ENCODE data around the gene MAP6D1.

MAP6D1 gene

DNA sequence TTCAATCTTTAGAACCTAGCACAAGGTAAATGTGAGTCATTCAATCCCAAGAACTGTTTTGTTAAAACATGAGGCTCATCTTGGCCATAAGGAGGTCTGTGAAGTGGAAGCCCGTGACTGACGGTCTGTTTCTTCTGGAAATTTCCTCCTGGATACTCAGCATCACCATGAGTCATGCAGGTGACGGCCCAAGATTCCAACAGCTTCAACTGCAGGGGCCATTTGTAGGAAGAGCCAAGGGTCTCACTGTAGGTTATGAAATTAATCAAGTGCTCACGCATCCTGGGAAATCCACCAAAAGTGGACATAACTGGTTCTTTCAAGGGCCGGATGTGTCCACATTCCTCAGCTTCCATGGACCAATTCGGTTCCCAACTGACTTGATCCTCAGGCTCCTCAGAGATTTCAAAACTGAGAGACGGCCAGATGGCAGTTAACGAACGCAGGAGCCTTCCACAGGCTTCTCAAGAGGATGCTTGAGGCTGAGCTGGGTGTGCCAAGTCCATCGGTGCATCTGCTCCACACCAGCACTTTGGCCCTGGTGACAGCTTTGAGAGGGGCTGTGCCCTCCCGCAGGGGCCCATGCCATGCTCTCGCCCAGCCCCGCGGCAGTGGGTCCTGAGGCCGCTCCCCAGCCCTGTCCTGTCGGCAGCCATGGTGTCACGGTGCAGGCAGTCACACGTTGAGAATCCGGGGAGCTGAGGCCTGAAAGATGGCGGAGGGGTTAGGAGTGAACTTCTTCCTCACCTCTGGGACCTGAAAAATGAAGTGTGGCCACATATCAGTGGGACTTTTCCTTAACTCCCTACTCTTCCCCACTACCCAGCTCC, 8.5 kb downstream of the MAP6D1 start:
- DNase-seq: no peak
- TF ChIP-seq POLR2A (IDR thresholded peaks at IDR 0.05; ENCODE audit: low read length): no peak
- TF ChIP-seq GATA1 (IDR thresholded peaks at IDR 0.05; ENCODE audit: low read depth, low read length): no peak

- TF ChIP-seq GATA1 (IDR thresholded peaks at IDR 0.05; ENCODE audit: low read depth, low read length): no peak
- TF ChIP-seq POLR2A (IDR thresholded peaks at IDR 0.05; ENCODE audit: low read length): no peak
- DNase-seq: no peak
These were observed 9.4 kb downstream of the MAP6D1 start for GRCh38 chr3:183815951-183816475.

- no peak for DNase-seq
- TF ChIP-seq GATA1 (IDR thresholded peaks at IDR 0.05; ENCODE audit: low read depth, low read length) (no peak), POLR2A (IDR thresholded peaks at IDR 0.05; ENCODE audit: low read length) (no peak)
These were observed 9.8 kb downstream of the MAP6D1 start for GRCh38 chr3:183815563-183815940.

DNA sequence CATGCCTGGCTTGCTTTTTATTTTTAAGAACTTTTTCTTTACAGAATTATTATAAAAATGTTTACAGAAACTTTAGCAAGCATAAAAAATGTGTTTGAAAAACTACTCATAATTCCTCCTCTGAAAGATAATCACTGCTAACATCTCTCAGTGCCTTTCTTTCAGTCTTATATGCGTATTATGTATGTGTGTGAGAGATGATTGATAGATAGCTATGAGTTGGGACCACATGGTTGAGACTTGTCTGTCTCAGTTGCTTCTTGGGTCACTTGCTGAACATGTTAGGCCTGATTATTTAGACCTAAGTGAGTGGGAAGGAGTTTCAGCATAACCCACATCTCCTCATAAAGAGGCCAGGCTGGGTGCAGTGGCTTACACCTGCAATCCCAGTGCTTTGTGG, 11.1 kb downstream of the MAP6D1 start:
- no peak for DNase-seq
- TF ChIP-seq POLR2A (IDR thresholded peaks at IDR 0.05; ENCODE audit: low read length): no peak

DNA sequence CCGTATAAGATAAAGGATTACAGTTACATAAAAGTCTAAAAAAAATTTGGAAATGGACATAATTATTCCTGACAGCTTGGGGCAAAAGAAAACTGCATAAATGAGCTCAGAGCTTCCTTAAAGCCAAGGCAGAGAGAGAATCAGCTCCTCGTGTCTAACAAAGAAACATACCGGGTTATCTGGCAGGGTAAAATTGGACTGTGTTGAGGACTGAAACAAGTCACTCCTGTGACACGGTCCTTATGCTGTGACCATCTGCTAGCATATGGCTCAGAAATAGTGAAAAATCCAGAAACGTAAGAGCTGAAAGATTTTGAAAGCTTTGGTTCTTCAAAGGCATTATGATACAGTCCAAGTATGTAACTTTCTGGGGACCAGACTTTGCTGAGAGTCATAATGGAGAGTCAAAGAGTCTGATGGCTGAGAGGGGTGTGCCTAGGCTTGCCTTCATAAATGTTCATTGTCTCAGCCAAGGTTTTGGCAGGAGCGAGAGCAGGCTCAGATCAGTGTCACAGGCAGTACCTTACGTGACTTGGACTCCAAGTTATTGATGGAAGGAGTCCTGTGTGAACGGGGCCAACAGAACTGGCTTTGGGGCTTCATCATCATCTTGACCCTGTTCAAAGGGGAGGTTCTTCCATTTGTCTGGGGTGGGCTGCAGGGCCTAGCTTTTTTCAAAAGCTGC, 12.5 kb downstream of the MAP6D1 start:
- no peak for DNase-seq
- TF ChIP-seq GATA1 (IDR thresholded peaks at IDR 0.05; ENCODE audit: low read depth, low read length) (no peak), POLR2A (IDR thresholded peaks at IDR 0.05; ENCODE audit: low read length) (no peak)

GRCh38 chr3:183811638-183812037, 13.7 kb downstream of the MAP6D1 start:
- no peak for DNase-seq
- TF ChIP-seq GATA1 (IDR thresholded peaks at IDR 0.05; ENCODE audit: low read depth, low read length) (no peak), POLR2A (IDR thresholded peaks at IDR 0.05; ENCODE audit: low read length) (no peak)

DNA sequence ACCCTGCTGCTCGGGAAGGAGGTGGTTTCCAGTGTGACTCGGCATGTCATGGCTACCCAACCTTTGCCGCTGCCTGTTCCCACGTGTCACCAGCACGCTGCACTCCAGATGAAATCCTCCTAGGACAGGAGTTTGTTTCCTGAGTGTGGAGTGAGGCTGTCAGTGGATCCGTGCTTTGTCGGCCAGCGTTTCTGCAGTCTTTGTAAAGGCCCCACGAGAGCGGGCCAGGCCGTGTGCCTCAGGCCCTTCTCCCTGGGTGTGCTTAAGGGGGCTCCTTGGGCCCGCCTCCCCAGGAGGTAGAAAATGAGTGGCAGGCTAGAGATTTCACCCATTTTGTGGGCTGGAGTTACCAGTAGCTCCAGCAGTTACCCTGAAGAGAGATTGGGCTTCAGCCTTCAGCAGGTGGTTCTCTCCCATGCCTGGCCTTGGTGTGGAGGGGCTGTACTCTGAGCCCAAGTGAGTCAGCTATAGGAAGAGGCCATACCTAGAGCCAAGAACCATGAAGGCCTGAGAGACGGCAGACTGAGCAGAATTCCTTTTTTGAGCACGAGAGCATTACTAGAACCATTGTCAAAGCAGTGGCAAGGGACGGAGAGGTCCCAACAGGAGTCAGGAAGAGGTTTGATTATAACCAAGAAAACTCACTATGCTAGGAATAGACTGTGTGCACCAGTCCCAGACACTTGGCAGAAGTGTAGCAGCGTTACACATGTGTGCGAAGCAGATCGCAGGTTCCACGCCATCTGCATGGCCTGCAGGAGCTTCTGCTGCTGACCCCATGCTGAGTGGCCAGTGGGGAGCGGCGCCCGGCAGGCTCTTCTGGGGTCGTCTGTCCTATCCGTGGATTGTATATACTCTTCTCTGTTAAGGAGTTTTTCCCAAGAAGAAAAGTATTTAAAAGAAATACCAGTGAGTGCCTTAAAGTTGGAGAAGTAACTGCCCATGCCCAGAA, 14.5 kb downstream of the MAP6D1 start:
- no peak for DNase-seq
- TF ChIP-seq GATA1 (IDR thresholded peaks at IDR 0.05; ENCODE audit: low read depth, low read length) (no peak), POLR2A (IDR thresholded peaks at IDR 0.05; ENCODE audit: low read length) (no peak)

DNA sequence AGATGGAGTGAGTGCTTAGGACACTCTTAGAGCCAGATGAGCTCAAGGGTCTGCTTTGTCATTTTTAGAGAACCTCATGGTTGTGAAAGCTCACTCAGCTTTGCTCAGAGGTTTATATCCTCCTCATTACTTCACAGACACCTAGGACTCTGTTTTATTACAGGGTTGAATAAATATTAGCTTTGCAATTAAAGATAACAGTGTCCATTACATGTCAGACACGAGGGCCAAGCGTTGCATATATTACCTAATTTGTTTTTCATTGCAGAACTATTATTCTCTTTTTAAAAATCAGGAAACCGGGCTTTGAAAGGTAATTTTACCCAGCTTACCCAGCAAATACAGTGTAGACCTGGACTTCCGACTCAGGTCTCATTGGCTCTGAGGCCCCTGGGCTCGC, 16.1 kb downstream of the MAP6D1 start:
- TF ChIP-seq POLR2A (IDR thresholded peaks at IDR 0.05; ENCODE audit: low read length) (no peak), GATA1 (IDR thresholded peaks at IDR 0.05; ENCODE audit: low read depth, low read length) (no peak)
- no peak for DNase-seq

- no peak for TF ChIP-seq POLR2A (IDR thresholded peaks at IDR 0.05; ENCODE audit: low read length)
- no peak for TF ChIP-seq GATA1 (IDR thresholded peaks at IDR 0.05; ENCODE audit: low read depth, low read length)
- no peak for DNase-seq
These were observed 17.0 kb downstream of the MAP6D1 start for GRCh38 chr3:183808355-183808754.

DNA sequence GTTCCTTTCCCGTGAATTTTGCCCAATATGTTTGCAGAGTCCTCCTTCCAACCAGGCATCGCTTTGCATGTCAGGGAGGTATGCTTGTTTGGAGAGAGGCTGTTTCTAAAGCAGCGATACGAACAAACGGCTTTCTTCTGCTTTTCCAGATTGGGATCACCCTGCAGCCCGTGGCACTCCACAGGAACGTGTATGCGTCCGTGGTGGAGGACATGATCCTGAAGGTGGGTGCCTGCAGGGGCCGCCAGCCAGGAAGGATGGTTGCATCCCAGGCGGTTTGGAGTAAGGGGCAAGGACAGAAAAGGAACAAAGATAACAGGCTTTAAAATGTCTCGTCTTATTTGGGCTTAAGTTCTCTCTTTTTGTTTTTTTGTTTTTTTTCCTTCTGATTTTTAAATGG, 17.5 kb downstream of the MAP6D1 start:
- no peak for DNase-seq
- TF ChIP-seq GATA1 (IDR thresholded peaks at IDR 0.05; ENCODE audit: low read depth, low read length) (no peak), POLR2A (IDR thresholded peaks at IDR 0.05; ENCODE audit: low read length) (no peak)

GRCh38 chr3:183807209-183807728, 18.1 kb downstream of the MAP6D1 start:
- no peak for TF ChIP-seq GATA1 (IDR thresholded peaks at IDR 0.05; ENCODE audit: low read depth, low read length)
- no peak for TF ChIP-seq POLR2A (IDR thresholded peaks at IDR 0.05; ENCODE audit: low read length)
- DNase-seq: no peak

DNA sequence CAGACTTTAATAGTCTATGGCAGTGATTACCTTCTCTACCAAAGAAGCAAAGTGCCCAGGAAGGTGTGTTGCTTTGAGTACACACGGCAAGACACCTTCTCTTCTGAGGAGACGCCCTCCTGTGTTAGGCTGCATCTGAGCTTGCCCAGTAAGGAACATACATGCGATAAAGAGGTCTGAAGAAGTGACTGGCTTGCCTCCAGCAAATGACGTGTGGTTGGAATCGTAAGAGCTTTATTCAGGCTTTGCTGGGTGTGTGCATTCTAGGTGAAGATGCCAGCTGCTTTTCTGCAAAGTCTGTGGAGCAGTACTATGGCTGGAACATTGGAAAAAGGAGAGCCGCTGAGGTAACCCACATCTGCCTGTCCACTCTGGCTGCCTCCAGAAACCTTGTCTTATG, 22.4 kb downstream of the MAP6D1 start:
- DNase-seq: no peak
- TF ChIP-seq GATA1 (IDR thresholded peaks at IDR 0.05; ENCODE audit: low read depth, low read length) (no peak), POLR2A (IDR thresholded peaks at IDR 0.05; ENCODE audit: low read length) (no peak)

GRCh38 chr3:183801601-183802000, 23.8 kb downstream of the MAP6D1 start:
- TF ChIP-seq GATA1 (IDR thresholded peaks at IDR 0.05; ENCODE audit: low read depth, low read length) (no peak), POLR2A (IDR thresholded peaks at IDR 0.05; ENCODE audit: low read length) (no peak)
- no peak for DNase-seq

Measured in erythroblast (primary cell).